Right lobe of liver (tissue), 4 donors: ENCODE measurements around the gene SREBF2.

Source experiments
- POLR2A ChIP-seq: fragments of 450-650 bp; IDR thresholded peaks from one replicate; pipeline ENCODE4 v1.6.1; 2017; ENCODE audit warnings: antibody characterized with exemption, mild to moderate bottlenecking
- TF ChIP-seq, protein P1 (sequence below), 4 donors: fragments of 200-600 bp in 3 of 4; fragments of 450-650 bp in 1 of 4; IDR thresholded peaks; one replicate each; pipeline versions ENCODE4 v1.5.1 to v1.8.0; 2016 to 2022; ENCODE audit warnings: antibody characterized with exemption in 4 of 4, mild to moderate bottlenecking in 2 of 4
- donor health status: DM: no; HTN: no; CAD: no.
- donor health status: DM: no; HTN: no; CAD: no.
- donor health status: DM: no; HTN: yes; CAD: no.

- TF ChIP-seq, protein P1, sequence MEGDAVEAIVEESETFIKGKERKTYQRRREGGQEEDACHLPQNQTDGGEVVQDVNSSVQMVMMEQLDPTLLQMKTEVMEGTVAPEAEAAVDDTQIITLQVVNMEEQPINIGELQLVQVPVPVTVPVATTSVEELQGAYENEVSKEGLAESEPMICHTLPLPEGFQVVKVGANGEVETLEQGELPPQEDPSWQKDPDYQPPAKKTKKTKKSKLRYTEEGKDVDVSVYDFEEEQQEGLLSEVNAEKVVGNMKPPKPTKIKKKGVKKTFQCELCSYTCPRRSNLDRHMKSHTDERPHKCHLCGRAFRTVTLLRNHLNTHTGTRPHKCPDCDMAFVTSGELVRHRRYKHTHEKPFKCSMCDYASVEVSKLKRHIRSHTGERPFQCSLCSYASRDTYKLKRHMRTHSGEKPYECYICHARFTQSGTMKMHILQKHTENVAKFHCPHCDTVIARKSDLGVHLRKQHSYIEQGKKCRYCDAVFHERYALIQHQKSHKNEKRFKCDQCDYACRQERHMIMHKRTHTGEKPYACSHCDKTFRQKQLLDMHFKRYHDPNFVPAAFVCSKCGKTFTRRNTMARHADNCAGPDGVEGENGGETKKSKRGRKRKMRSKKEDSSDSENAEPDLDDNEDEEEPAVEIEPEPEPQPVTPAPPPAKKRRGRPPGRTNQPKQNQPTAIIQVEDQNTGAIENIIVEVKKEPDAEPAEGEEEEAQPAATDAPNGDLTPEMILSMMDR (IDR thresholded peaks at IDR 0.05), result no peak
- no peak for TF ChIP-seq POLR2A
These were observed 43.8 kb downstream of the SREBF2 start for GRCh38 chr22:41876675-41877074.
